G401 (cell line): ENCODE measurements around the gene MAP3K15. TPM values are rescaled to one million over a fixed set of nuclear protein-coding genes. Genes with fewer than 3 reads are reported as not detected.

Experiments used
- DNase-seq: peaks from one replicate; pipeline ENCODE4 v3.0.0-alpha.2; 2015; ENCODE audit warnings: low spot score
- in situ Hi-C: cut with HindIII; loops from 2 replicates; pipeline ENCODE4 v1.10.0; 2016; ENCODE audit warnings: low sequenced_read_pairs, mixed read lengths
- total RNA-seq: library from RNA; depleted of rRNA; stranded (reverse); fragments of >200 nt; shearing (Covaris generic); gene quantifications from 2 replicates; pipeline ENCODE4 v1.2.3, GENCODE V29; 2014; rRNA removed

Gene MAP3K15
- total RNA-seq = 1.5 and 2.5 TPM in 2 replicates

GRCh38 chrX:19514791-19515614, at the start of gene MAP3K15:
Gene MAP3K15, minus strand, starts transcription at chrX:19515508. Its CDS starts 247 bp downstream, at chrX:19515261.
- DNase-seq = no peak
- in situ Hi-C loops = no loop called here

GRCh38 chrX:19564606-19565005, 49.3 kb upstream of the MAP3K15 start:
- DNase-seq = no peak
- in situ Hi-C loops = no loop called here

- in situ Hi-C loops = no loop called here
- no peak for DNase-seq
Measured at GRCh38 chrX:19563746-19564145, 48.4 kb upstream of the MAP3K15 start.

GRCh38 chrX:19563327-19563726, 48.0 kb upstream of the MAP3K15 start:
- no peak for DNase-seq
- in situ Hi-C loops = no loop called here

- in situ Hi-C loops = no loop called here
- no peak for DNase-seq
Measured at GRCh38 chrX:19560611-19561010, 45.3 kb upstream of the MAP3K15 start.

GRCh38 chrX:19557822-19558221, 42.5 kb upstream of the MAP3K15 start:
- DNase-seq = no peak

GRCh38 chrX:19556202-19556601, 40.9 kb upstream of the MAP3K15 start:
- DNase-seq = no peak
- in situ Hi-C loops = no loop called here

More at GRCh38 chrX:19557822-19558221, 42.5 kb upstream of the MAP3K15 start:
- in situ Hi-C loops = no loop called here

- no peak for DNase-seq
- in situ Hi-C loops = no loop called here
Measured at GRCh38 chrX:19555683-19556082, 40.4 kb upstream of the MAP3K15 start.

GRCh38 chrX:19555236-19555635, 39.9 kb upstream of the MAP3K15 start:
- DNase-seq = no peak
- in situ Hi-C loops = no loop called here

- in situ Hi-C loops = no loop called here
- DNase-seq = no peak
Measured at GRCh38 chrX:19554786-19555185, 39.5 kb upstream of the MAP3K15 start.

- no peak for DNase-seq
- in situ Hi-C loops = no loop called here
Measured at GRCh38 chrX:19552793-19553192, 37.5 kb upstream of the MAP3K15 start.

GRCh38 chrX:19549838-19550237, 34.5 kb upstream of the MAP3K15 start:
- in situ Hi-C loops = no loop called here
- no peak for DNase-seq

- in situ Hi-C loops = no loop called here
- no peak for DNase-seq
Measured at GRCh38 chrX:19548934-19549333, 33.6 kb upstream of the MAP3K15 start.

- in situ Hi-C loops = no loop called here
- DNase-seq = no peak
Measured at GRCh38 chrX:19548279-19548678, 33.0 kb upstream of the MAP3K15 start.

- in situ Hi-C loops = no loop called here
- no peak for DNase-seq
Measured at GRCh38 chrX:19545651-19546050, 30.3 kb upstream of the MAP3K15 start.

- peak; percentile 60 for DNase-seq
- in situ Hi-C loops = no loop called here
Measured at GRCh38 chrX:19544693-19545305, 29.5 kb upstream of the MAP3K15 start.

- in situ Hi-C loops = no loop called here
- peak; percentile 95 for DNase-seq
Measured at GRCh38 chrX:19543951-19544381, 28.7 kb upstream of the MAP3K15 start.

GRCh38 chrX:19543020-19543715, 27.9 kb upstream of the MAP3K15 start:
- in situ Hi-C loops = no loop called here
- no peak for DNase-seq

GRCh38 chrX:19541931-19542330, 26.6 kb upstream of the MAP3K15 start:
- no peak for DNase-seq
- in situ Hi-C loops = no loop called here

- no peak for DNase-seq
- in situ Hi-C loops = no loop called here
Measured at GRCh38 chrX:19541196-19541595, 25.9 kb upstream of the MAP3K15 start.
